GM12892 (cell line): ENCODE results near the gene RALY.

Source experiments
- POLR2A ChIP-seq: IDR thresholded peaks from 2 replicates; pipeline ENCODE4 v1.6.1; 2011; ENCODE audit warnings: low read depth, low read length, control low read depth
- TAF1 ChIP-seq: IDR thresholded peaks from 2 replicates; pipeline ENCODE4 v1.6.1; 2011; ENCODE audit warnings: low read depth, mild to moderate bottlenecking, control low read depth, low read length, borderline replicate concordance

DNA sequence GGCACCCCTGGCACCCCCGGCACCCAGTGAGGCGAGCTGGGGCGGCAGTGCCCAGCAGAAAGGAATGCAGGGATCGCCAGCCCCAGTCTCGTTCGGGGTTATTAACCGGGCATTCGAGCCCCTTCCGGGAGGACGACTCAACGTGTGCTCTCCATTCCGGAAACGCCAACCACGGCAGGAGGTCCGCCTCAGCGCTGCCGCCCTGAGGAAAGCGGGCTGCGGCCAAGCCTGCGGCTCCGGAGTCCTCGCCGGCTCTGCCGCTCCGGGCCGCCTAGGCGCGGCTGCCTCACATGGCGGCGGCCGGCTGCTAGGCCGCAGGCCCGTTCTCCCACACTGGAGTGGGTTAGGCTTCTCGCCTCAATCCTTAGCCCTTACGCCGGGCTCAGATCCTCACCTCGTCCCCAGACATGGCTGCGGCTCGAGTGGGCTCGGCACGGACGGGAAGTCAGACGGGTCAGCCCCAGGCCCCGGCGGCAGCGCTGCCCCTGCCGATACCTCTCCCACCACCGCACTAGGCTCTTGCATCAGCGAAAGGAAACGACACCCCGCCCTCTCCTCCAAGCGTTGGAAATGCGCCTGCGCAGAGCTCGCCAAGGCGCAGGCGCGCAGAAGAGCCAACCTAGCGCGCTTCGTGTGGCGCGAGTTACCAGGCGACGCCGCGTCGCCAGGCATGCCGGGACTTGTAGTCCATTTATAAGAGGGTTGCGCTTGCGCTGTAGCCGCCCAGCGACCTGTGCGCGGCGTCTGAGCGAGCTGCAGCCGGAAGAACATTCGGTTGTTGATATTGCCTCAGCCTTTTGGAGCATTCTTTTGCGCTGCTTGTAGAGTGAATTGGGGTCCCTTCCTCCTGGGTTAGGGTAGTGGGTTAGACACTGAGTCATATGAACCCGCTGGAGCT lies 118.2 kb downstream of the RALY start, which contains the start of gene EIF2S2:
- peak; percentile 92; the same call in 1 of the 2 replicates for TF ChIP-seq POLR2A
- TF ChIP-seq TAF1, result peak; percentile 64; the same call in 1 of the 2 replicates
